ENCODE results near the gene RABGAP1L. TPM values are rescaled to one million over a fixed set of nuclear protein-coding genes. Genes with fewer than 3 reads are reported as not detected.

The RABGAP1L gene
- total RNA-seq, 1 donor from 2014 or later = 80.6 TPM

DNA sequence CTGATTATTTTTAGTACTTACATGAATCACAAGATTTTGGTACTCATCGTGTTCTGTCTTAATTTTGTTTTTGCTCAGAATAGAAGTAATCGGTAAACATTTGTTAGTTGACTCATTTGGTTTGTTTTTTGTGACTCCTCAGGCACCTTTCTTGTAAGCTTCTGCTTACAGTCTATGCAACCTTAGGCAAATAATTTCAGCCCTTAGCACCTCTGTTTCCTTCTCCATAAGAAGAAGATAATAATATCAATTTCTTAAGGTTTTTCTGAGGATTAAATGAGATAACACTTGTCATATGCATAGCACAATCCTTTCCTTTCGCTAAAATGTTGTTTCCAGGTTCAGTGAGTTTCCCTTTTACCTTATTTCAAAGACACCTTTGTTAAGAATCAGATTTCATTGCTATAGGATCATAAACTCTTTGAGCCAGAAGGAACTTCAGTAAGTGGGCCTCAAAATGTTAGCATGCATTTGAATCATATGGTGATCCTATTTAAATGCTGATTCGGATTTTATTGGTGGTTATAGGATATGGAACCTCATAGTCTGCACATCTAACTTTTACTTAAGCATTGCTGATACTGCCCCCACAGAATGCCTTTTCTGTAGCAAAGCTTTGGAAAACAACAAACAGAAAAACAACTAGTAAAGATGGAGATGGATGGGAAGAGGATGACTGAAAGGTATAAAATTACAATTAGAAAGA lies 567.7 kb downstream of the RABGAP1L start:
- H3K9me3 ChIP-seq = no peaks in the 10 kb centered on the region
- intact Hi-C loops (cut with DNase I) = no loop called here

DNA sequence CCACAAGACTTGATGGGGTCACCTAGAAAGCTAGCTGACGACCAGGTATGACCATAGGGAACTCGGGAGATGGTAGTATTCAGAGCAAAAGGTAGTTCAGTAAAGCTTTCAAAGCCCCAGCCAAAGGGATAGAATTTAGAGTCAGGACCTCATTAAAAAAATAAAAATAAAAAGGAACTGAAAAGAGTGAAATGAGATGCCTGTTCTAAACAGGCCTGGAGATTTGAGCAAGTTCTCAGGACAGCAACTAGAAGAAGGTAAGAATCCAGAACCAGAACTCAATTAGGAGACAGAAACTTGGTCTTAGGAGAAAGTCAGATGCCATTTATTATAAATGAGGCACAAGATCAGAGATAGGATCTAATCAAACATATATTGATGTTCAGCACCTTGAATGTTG lies 575.0 kb downstream of the RABGAP1L start:
- ATAC-seq = no peak
- peaks cover 9% of the 10 kb centered on the region for H3K9me3 ChIP-seq
- no peaks in the 10 kb centered on the region for H3K4me1 ChIP-seq
- H3K27ac ChIP-seq = no peak overlapping the region
- TF ChIP-seq, protein P1, sequence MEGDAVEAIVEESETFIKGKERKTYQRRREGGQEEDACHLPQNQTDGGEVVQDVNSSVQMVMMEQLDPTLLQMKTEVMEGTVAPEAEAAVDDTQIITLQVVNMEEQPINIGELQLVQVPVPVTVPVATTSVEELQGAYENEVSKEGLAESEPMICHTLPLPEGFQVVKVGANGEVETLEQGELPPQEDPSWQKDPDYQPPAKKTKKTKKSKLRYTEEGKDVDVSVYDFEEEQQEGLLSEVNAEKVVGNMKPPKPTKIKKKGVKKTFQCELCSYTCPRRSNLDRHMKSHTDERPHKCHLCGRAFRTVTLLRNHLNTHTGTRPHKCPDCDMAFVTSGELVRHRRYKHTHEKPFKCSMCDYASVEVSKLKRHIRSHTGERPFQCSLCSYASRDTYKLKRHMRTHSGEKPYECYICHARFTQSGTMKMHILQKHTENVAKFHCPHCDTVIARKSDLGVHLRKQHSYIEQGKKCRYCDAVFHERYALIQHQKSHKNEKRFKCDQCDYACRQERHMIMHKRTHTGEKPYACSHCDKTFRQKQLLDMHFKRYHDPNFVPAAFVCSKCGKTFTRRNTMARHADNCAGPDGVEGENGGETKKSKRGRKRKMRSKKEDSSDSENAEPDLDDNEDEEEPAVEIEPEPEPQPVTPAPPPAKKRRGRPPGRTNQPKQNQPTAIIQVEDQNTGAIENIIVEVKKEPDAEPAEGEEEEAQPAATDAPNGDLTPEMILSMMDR (IDR thresholded peaks at IDR 0.05) = no peak
- no peak for DNase-seq
- intact Hi-C loops (cut with DNase I) = loop anchor here (10.0 kb wide), 1 partner anchor 479 kb away; no protein-coding TSS in a partner anchor
- no peaks in the 10 kb centered on the region for H3K27me3 ChIP-seq
- H3K4me3 ChIP-seq = no peak overlapping the region
- H3K36me3 ChIP-seq = no peaks in the 10 kb centered on the region

More for the DNA sequence above, 567.7 kb downstream of the RABGAP1L start:
- Histone ChIP-seq H3K4me3 (no peak overlapping the region), H3K4me1 (no peaks in the 10 kb centered on the region), H3K27ac (no peak overlapping the region), H3K27me3 (no peaks in the 10 kb centered on the region), H3K36me3 (no peaks in the 10 kb centered on the region)
- TF ChIP-seq, protein P1 (IDR thresholded peaks at IDR 0.05) = no peak
- DNase-seq (no peak), ATAC-seq (no peak)

DNA sequence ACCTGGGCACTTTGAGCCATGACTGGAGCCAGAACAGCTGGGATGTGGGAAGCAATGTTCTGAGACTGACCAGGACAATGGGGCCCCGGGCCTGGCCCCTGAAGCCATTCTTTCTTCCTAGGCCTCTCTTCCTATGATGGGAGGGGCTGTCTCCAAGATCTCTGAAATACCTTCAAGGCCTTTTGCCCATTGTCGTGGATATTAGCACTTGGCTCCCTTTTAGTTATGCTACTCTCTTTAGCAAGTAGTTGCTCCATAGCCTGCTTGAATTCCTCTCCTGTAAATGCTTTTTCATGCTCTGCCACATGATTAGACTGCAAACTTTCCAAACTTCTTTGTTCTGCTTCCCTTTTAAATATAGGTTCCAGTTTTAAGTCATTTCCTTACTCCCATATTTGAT lies 577.5 kb downstream of the RABGAP1L start:
- TF ChIP-seq, protein P1 (IDR thresholded peaks at IDR 0.05) = no peak
- intact Hi-C loops (cut with DNase I) = loop anchor here (10.0 kb wide), 1 partner anchor 482 kb away; no protein-coding TSS in a partner anchor
- Histone ChIP-seq H3K36me3 (no peaks in the 10 kb centered on the region), H3K4me3 (no peak overlapping the region), H3K4me1 (no peaks in the 10 kb centered on the region), H3K27ac (no peak overlapping the region), H3K27me3 (no peaks in the 10 kb centered on the region), H3K9me3 (peaks cover 9% of the 10 kb centered on the region)
- ATAC-seq (no peak), DNase-seq (no peak)

DNA sequence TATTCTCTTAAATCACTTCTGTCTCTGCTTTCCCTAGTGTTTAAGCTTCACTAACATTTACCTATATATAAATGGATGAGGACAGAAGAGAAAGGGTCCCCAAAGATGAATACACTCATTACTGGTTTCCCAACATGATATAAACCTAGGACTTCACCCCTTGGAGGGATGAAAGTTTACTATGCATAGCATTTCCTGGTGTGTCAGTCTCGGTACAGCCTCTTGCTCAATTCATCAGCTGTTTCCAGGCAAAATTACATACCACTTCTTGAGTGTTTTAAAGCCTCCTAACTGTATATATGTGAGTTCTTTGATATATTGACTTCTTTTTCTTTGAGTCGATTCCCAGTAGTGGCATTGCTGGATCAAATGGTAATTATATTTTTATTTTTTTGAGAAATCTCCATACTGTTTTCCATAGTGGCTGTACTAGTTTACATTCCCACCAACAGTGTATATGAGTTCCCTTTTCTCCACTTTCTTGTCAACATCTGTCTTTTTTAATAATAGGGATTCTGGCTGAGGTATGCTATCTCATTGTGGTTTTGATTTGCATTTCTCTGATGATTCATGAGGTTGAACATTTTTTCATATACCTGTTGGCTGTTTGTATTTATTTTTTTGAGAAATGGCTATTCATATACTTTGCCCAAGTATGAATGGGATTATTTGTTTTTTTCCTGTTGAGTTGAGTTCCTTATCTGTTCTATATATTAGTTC lies 581.1 kb downstream of the RABGAP1L start:
- intact Hi-C loops (cut with DNase I) = no loop called here
- Histone ChIP-seq H3K27ac (no peak overlapping the region), H3K9me3 (peaks cover 9% of the 10 kb centered on the region), H3K36me3 (no peaks in the 10 kb centered on the region), H3K4me1 (no peaks in the 10 kb centered on the region), H3K4me3 (no peak overlapping the region), H3K27me3 (no peaks in the 10 kb centered on the region)
- TF ChIP-seq, protein P1 (IDR thresholded peaks at IDR 0.05) = no peak
- ATAC-seq (no peak), DNase-seq (no peak)

DNA sequence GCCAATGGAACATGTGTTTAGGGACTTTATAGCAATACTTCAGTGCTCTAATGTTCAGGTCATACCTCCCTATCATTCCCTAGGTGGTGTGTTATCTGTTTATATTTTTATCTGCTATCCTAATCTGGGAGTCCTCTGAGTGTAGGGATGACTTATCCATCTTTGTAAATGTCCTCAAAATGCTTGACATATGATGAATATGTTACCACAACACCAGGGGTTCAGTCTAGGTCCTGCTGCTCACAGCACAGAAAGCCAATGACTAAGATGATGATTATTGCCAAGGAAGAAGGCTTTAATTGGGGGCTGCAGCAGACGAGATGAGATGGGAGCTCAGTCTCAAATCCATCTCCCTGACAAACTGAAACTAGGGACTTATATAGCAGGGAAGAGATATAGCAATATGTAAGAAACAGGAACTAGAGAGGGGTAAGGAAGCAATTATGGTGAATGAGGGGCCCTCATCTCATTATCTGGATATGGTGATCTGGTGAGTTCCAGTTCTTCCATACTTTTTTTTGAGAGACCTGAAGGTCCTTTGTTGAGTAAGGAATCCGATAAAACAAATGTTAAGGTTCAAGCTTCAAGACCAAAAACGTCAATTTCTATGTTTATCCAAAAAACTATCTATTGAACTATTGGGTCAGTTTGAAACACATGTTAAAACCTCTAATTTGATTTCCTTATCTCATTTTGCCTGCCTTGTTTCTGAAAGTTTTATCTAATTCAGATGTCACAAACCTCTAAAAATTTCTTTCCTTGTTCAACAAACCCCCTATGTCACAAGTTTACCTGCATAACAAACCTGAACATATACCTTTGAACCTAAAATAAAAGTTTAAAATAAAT lies 583.7 kb downstream of the RABGAP1L start:
- TF ChIP-seq, protein P1 (IDR thresholded peaks at IDR 0.05) = no peak
- Histone ChIP-seq H3K27ac (no peak overlapping the region), H3K36me3 (no peaks in the 10 kb centered on the region), H3K27me3 (no peaks in the 10 kb centered on the region), H3K4me3 (no peak overlapping the region), H3K4me1 (no peaks in the 10 kb centered on the region), H3K9me3 (no peaks in the 10 kb centered on the region)
- intact Hi-C loops (cut with DNase I) = no loop called here
- ATAC-seq (no peak), DNase-seq (no peak)
